T47D (cell line): ENCODE data around the gene RRH.
"Not testable (repeated sequence)": the region's sequence is repeated elsewhere in the genome, so short reads cannot be mapped to it uniquely, and the experiment has no call there.

Source experiments
- DNase-seq, 2 experiments: peaks; one replicate each; pipeline versions ENCODE4 v3.0.0 to v3.0.0-alpha.2; 2011 to 2012; ENCODE audit warnings: low read depth in 1 of 2, low spot score in 1 of 2
- JUND ChIP-seq: IDR thresholded peaks from 2 replicates; pipeline ENCODE4 v1.6.1; 2012; ENCODE audit warnings: low read depth
- in situ Hi-C: cut with HindIII; loops from 2 replicates; pipeline ENCODE4 v1.10.0; 2016; ENCODE audit warnings: low sequenced_read_pairs, low pct_unique_long_range_greater_than_20kb

The RRH gene

DNA sequence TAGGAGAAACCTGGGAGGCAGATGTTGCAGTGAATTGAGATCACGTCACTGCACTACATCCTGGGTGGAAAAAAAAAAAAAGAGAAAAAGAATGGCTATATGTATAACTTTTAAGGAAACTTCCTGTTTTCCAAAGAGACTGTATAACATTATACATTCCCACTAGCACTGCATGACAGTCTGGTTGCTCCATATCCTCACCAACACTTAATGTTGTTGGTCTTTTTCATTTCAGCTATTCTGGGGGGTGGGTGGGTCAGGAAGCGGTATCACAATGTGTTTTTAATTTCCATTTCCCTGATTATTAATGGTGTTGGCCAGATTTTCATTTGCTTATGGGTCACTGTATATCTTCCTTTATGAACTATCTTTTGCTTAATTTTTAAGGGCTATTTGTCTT, 33.5 kb downstream of the RRH start:
- no peak for TF ChIP-seq JUND
- no peak for DNase-seq
- in situ Hi-C loops, result no loop called here

DNA sequence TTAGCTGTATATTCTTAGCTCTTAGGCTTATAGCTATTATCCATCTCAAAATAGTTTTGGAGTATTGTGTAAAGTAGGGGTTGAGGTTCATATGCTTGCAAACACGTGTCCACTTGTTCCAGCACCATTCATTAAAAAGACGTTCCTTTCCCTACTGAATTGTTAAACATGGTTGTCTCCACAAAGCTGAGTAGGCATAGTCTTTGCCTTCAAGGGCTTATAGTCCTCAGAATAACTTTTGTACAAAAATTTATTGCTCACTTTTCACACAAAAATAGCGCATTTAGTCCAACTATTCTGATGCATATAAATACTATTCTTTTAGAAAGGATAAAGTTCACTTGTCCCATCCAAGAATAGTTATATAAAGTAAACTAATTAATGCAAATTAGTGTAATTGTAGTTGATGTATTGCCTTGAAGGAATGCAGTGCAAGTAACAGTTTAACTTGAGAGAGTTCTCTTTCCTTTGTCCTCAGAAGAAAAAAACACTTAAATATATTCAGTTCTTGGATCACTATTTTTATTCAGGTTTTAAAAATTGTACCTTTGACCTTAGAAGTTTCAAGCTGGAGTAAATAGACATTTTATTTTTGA, 34.2 kb downstream of the RRH start:
- in situ Hi-C loops, result no loop called here
- no peak for DNase-seq
- TF ChIP-seq JUND, result no peak

DNA sequence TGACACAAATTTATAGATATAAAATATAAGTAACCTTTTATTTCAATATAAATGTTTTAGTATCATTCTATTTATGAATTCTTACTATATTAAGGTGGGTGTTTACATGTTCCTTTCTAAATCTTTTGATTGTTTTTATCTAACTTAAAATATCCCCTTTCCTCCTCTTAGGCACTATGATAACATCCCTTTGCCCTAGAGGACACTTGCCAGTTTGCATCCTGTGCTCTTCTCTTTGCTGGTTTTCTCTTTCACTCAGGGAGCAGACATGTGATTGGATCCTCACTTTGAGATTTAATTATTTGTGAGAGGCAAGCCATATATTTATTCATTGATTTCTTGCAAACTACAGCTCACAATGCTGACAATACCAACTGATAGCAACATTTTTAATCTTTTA, 36.4 kb downstream of the RRH start:
- in situ Hi-C loops, result no loop called here
- no peak for DNase-seq
- TF ChIP-seq JUND, result no peak

DNA sequence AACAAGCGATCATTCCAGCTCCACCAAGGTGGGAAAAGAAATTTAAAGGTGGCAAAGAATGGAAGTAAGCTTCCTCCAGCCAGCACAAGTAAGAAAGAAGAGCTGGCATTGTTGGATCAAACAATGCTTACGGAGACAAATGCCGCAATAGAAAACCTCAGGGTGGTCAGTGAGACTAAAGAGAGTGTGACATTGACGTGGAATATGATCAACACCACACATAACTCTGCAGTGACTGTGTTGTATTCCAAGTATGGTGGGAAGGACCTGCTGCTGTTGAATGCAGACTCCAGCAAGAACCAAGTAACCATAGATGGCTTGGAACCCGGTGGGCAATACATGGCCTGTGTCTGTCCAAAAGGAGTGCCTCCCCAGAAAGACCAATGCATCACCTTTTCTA, 42.3 kb downstream of the RRH start:
- in situ Hi-C loops, result no loop called here
- TF ChIP-seq JUND, result no peak
- DNase-seq, result no peak

DNA sequence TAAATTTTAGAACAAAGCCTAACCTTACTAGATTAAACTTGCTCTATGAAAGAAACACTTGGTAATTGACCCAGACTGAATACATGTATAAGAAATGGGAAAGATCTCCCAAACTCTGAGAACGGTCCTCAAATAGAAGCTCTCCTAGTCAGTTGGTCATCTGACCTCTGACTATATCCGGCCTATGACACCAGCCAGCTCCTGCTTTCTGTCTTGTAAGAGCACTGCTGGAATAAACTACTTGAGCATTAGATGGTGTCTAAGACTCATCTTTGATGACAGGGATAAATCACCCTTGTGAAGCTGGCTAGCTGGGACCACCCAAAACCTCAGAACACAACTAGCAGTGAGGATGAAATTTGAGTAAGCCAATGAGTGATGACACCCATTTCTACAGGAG, 44.3 kb downstream of the RRH start:
- in situ Hi-C loops, result no loop called here

DNA sequence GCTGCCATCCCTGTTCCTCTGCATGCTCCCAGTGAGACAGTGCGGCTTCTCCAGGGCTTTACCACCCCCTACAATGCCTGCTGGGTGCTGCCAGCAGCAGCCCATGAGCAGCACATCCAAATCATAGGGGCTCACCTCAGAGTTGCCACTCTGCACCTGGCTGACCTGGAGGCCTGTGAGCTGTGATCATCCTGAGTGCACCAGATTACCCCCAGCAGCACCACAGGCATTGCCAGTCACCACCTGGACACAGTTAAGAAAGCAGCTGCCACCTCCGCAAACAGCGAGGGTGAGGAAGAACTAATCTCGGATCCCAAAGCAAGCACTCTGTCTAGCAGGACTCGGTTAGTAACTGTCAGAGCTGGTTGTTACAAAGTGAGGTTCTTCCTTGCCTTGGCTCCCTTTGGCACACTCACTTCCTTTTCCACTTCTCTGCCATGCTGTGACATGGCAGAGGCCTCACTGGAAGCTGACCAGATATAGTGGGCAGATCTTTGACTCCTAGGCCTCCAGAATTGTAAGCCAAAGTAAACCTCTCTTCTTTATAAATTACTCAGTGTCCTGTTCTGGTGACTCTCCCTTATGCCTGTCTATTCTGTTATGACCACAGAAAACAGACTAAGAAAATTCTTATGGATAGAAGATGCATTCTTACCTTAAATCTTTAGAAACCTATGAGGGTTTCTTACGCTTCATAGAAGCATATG, 45.3 kb downstream of the RRH start:
- in situ Hi-C loops, result no loop called here
- no peak for TF ChIP-seq JUND
- DNase-seq, result no peak

More for the DNA sequence above, 44.3 kb downstream of the RRH start:
- no peak for DNase-seq
- TF ChIP-seq JUND, result no peak

DNA sequence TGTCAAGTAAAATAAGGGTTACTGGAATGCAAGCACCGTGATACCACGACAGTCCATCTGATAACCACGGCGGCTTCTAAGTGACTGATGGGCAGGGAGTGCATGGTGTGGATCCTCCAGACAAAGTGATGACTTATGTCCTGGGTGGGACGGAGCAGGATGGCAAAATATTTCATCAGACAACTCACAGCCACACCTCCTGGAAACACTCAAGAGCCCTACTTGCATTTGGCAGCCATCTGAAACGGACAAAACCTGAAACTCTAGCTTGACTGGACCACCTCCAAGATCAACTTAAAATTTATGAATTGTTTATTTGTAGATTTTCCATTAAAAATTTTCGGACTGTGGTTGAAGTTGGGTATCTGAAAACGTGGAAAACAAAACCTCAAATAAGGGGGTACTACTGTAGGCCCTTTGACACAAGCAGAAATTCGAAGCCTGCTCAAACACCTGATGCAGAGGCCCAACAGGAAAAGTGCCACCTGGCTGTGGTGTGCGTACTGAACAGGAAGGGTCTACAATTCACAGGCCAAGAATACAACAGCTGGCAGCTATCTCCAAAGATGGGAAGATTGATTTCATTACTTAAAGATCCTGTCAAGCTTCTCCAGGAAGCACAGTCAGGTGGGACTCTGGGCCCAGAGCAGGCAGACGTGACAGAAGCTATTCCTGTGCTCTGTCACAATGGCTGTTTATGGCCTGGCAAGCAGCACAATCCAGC, 46.2 kb downstream of the RRH start:
- TF ChIP-seq JUND, result no peak
- in situ Hi-C loops, result no loop called here
- peak in 1 of 2 experiments; percentile 44 for DNase-seq

DNA sequence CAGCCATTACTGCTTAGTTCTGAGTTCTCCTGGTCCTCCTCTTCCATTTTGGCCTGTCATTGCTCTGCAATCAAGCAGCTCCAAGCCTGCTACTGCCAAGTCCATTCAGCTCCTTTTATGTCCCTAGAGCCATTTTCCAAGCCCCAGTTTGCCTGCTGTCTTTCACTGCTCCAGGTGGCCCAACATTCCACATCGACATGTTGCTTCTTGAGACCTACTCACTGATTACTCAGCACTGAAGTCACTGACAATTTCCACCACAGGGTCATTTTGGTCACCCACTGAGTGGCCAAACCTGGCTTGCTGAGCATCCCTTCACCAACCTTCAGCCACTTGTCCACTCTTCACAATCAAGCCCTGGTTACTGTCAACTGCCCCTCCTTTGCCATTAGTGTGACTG, 47.3 kb downstream of the RRH start:
- TF ChIP-seq JUND, result no peak
- no peak for DNase-seq
- in situ Hi-C loops, result no loop called here

DNA sequence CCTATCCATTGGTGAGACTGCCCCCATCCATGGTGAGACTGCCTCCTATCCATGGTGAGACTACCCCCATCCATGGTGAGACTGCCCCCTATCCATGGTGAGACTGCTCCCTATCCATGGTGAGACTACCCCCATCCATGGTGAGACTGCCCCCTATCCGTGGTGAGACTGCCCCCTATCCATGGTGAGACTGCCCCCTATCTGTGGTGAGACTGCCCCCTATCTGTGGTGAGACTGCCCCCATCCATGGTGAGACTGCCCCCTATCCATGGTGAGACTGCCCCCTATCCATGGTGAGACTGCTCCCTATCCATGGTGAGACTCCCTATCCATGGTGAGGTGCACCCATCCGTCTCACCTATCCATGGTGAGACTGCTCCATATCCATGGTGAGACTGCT, 47.8 kb downstream of the RRH start:
- DNase-seq, in situ Hi-C loops: not testable (repeated sequence)

DNA sequence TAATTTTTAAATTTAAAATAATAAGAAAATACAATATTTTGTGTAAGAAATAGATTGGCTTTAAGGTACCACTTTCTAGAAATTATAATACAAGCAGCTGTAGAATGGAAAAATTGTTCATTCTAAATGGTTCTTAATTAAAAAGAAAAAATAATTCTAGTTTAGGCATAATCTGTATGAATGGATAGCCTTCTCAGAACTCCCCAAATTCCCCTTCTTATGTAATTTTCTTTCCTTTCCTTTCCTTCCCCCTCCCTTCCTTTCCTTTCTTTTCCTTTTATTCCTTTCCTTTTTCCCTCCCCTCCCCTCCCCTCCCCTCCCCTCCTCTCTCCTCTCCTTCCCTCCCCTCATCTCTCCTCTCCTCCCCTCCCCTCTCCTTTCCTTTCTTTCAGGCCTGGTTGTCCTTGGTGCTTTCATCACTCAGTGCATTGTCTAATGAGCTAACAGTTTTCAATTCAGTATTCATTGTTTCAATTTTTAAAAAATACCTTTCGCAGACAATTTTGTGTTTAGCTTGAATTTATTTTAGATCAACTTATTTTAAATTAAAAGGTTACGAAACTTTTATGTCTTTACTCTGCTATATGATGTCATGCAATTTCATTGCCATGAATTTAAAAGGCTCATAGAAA, 49.0 kb downstream of the RRH start:
- no peak for DNase-seq
- no peak for TF ChIP-seq JUND

DNA sequence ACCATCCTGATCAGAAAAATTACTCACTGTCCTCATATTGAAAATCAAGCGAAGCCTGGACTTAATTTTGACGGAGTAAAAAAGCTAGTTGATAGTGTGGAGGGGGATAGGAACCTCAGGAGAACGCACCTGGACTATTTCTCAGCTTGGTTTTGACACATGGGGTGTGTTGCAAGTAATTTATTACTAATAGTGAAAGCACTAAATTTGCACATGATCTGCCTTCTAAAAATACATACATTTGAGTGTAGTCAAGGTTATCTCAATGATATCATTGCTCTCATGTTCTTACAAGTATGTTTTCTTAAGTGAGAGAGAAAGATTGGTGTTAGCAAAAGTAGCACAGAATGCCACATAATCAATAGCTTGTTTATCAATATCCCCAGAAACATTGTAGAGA, 49.6 kb downstream of the RRH start:
- in situ Hi-C loops, result no loop called here
- no peak for DNase-seq
- TF ChIP-seq JUND, result no peak

More for the DNA sequence above, 49.0 kb downstream of the RRH start:
- in situ Hi-C loops, result no loop called here

DNA sequence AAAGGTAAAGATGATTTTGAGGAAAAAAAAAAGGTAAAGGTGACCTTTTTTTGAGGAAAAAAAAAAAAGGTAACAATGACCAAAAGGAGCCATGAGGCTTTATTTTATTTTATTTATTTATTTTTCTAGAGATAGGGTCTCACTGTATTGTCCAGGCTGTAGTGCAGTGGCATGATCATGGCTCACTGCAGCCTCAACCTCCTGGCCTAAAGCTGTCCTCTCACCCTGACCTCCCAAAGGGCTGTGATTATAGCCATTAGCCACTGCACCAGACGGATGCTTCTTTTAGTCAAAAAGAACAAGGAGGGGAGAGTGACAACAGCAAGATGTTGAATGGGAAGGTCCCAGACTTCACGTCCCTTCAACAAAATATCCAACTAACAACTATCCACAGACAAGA, 50.6 kb downstream of the RRH start:
- no peak for TF ChIP-seq JUND
- no peak for DNase-seq
- in situ Hi-C loops, result no loop called here

DNA sequence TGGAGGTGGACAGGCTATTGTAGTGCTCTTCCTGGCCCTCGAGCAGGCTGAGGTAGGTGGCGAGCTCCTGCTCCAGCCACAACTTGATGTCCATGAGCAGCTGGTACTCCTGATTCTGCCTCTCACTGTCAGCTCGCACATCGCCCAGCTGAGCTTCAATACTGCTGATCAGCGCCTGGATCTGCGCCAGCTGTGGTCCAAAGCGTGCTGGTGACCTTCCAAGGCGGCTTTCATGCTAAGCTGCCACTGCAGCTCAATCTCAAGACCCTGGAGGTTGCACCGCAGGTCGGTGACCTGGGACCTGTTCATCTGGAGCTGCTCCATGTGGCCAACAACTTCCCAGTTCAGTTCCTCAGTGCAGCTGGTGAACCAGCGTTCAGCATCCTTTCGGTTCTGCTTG, 51.3 kb downstream of the RRH start:
- DNase-seq, result no peak
- in situ Hi-C loops, result no loop called here
- no peak for TF ChIP-seq JUND
